GM13976 (cell line): ENCODE results near the gene RFXAP.

Source experiments
- DNase-seq: peaks from one replicate; pipeline ENCODE4 v3.0.0; 2012; ENCODE audit warnings: low spot score
- CTCF ChIP-seq: IDR thresholded peaks from 2 replicates; pipeline ENCODE4 v1.5.1; 2012; ENCODE audit warnings: borderline replicate concordance, mild to moderate bottlenecking; ENCODE audit not compliant: insufficient read depth; ENCODE audit errors: extremely low read depth, missing control alignments, control extremely low read depth
- in situ Hi-C: fragments of 300-500 bp; cut with MboI; formaldehyde crosslinking; loops from one replicate; pipeline ENCODE4 v1.12.0; 2022; ENCODE audit warnings: low sequenced_read_pairs, mixed read lengths, inconsistent platforms; ENCODE audit not compliant: unreplicated experiment

RFXAP gene

GRCh38 chr13:36813225-36813624, 5.8 kb upstream of the RFXAP start:
- TF ChIP-seq CTCF: no peak
- no peak for DNase-seq
- in situ Hi-C loops: no loop called here

GRCh38 chr13:36814465-36814864, 4.6 kb upstream of the RFXAP start:
- in situ Hi-C loops: no loop called here
- no peak for DNase-seq
- no peak for TF ChIP-seq CTCF

- no peak for DNase-seq
- in situ Hi-C loops: no loop called here
- peak; percentile 19 for TF ChIP-seq CTCF
Observed at GRCh38 chr13:36815062-36815461, 4.0 kb upstream of the RFXAP start.

GRCh38 chr13:36817996-36818803, 822 bp upstream of the RFXAP start:
- no peak for DNase-seq
- TF ChIP-seq CTCF: no peak
- in situ Hi-C loops: no loop called here

- TF ChIP-seq CTCF: no peak
- no peak for DNase-seq
- in situ Hi-C loops: no loop called here
Observed at GRCh38 chr13:36819739-36820090, 693 bp downstream of the RFXAP start.

- DNase-seq: peak; percentile 50
- in situ Hi-C loops: no loop called here
- TF ChIP-seq CTCF: no peak
Observed at GRCh38 chr13:36820222-36820621, 1.2 kb downstream of the RFXAP start.
